NCI-H146 treated with DMSO at 0.1 percent for 48 hours (cell line): ENCODE data around the gene YWHAB.
"Not testable (repeated sequence)": the region's sequence is repeated elsewhere in the genome, so short reads cannot be mapped to it uniquely, and the experiment has no call there.

ENCODE experiments used
- DNase-seq: peaks from one replicate; lab custom pipeline; 2025; ENCODE audit not compliant: unreplicated experiment; lab: John Stamatoyannopoulos, UW

YWHAB gene

DNA sequence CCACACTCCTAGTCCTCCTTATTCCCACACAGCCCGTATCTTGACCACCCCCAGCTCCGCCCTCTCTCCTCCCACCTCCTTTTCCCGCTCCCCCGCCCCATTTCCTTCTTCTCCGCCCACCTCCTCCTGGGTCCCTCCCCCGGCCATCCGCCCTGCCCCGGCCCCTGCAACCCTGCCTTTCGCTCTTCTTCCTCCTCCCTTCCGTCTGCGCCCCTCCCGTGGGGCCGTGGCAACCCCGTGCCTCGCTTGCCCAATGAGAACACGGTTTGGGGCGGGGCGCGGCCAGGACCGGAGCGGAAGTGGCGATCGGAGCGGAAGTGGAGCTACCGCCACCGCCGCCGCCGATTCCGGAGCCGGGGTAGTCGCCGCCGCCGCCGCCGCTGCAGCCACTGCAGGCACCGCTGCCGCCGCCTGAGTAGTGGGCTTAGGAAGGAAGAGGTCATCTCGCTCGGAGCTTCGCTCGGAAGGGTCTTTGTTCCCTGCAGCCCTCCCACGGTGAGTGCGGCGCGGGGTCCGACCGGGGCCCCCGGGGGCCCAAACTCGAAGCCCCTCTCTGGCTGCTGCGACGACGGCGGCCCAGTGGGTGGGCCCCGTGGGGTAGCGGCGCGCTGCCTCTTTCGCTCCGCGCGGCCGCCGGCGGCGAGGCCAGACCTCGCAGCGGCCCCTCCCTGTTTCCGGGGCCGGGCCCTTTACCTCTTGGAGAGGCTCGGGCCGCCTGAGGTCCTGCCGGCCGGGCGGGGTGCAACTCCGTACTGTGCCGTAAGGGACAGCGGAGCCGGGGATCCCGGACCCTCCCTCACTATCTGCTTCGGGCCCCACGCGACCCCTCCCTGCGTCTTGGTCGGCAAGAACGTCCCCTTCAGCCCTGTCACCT lies at the start of gene YWHAB:
Gene YWHAB, plus strand, starts transcription at position 314 of the 874 bp plus-strand sequence. CDS start 15,829 bp downstream, outside the sequence.
- peak; percentile 98 for DNase-seq

DNA sequence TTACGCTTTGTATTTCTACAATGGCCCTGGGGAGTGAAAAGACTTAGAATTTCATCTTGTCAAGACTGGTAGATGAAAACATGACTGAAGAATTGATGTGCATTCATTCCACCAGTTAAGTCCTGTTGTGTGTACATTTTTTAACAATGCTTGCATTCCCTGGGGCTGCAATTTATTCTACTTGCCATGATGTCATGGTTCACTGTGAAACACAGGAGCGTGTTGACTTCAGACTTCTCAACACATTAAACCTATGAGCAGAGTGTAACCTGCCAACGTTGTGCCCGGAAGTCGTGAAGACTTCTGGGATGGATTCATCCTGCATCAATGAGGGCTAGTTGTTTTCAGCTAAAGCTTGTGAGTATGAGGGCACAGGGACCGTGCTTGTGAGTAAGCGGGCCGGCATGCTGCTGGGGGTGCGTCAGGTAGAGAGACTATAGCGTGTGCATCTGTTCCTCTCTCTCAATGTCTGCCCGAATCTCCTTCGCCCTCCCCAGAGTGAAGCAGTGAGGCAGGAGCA lies 48.8 kb upstream of the YWHAB start:
- DNase-seq: no peak

DNA sequence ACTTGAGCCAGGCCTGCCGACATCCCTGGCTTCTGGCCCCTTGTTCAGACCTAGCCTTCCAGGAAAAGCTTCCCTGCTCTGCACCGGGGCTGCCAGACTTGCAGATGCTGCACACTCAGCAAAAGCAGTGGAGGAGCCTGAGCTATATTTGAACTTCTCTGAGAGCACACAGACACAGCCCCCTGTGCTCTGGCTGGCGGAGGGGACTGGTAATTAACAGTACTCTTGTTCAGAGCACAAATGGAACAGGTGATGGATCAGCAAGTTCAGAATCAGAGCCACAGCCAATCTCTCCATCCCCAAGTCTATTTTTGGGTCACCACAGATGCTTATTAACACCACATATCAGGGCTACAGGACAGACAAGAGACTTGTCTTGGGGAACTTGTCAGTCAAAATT lies 47.6 kb upstream of the YWHAB start:
- no peak for DNase-seq

DNA sequence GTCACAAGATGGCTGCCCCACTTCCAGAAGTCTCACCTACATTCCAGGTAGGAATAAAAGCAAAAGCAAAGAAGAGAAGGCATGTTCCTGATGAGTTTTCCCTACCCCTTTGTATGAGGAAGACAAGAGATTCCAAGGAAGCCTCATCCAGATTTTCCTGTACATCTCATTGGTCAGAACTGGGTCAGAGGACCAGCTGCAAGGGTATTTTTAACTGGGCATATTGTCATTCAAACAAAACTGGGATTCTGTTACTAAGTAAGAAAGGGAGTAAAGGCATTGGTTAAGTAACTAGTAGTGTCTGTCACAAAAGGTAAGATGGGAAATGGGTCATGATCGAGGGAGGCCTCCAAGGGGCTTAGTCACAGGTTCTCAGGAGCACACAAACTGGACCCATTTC lies 47.0 kb upstream of the YWHAB start:
- DNase-seq: no peak

DNA sequence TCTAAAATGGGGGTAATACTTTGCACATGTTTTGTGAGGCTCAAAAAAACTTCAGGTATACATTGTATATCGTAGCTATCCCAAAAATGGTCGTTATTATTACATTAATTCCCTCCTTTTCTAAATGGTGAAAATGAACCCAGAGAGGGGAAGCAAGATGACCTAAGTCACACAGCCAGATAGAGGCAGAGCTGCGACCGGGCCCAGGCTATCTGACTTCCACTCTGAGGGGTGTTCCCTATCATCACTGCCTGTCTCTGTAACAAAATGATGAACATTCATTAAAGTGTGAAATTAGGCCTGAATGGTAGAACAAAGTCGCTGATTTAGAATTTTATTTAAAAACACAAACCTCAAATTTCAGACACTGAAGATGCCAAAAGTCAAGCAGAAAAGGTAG lies 46.0 kb upstream of the YWHAB start:
- DNase-seq: no peak

DNA sequence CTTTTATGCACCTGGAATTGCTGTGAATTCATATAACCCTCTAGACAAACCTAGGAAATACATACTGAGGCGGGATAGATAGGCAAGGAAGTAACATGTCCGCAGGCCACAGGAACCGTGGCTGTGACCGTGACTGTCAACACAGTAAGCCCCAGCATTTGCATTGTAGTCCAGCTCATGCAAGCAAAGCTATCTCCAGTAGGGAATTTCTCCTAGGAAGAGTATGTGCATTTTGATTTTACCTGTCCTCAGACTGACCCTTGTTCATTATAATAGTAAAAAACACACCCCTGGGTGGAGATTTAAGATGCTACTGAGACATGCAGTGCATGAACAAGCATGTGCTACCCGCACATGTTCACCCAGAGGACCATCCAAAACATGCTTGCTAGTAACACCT lies 44.7 kb upstream of the YWHAB start:
- DNase-seq: no peak

DNA sequence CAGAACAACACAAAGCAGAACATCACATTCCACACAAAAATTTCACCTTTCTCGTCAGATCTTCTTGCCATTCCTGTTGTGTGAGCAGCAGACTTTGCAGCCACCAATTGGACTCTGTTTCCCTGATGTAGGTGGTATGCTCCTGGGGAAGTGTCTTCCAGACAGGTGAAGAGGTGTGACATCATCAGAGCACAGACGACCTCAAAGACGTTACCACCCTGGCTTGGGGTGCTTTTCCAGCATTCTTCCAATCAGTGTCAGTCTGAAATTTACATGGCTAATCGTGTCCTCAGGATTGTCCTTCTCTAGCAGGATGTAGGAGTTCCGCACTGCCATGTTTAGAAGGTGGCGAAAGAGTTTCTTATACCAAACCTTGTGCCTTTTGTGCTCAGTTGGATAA lies 43.5 kb upstream of the YWHAB start:
- DNase-seq: no peak

DNA sequence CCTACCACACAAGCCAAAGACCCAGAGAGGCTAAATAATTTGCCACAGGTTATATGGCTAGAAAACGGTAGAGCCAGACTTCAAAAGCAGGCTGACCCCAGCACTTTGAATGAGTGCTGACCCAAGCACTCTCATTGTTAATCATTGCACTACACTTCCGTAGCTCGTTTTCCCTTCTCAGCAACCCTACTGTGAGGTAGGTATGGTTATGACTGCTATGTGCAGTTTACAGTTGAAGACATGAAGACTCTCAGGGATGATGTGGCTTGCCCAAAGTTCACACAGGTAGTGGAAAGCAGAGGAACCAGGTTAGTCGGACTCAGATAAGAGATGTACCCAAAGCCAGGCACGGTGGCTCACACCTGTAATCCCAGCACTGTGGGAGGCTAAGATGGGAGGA lies 41.6 kb upstream of the YWHAB start:
- DNase-seq: no peak

DNA sequence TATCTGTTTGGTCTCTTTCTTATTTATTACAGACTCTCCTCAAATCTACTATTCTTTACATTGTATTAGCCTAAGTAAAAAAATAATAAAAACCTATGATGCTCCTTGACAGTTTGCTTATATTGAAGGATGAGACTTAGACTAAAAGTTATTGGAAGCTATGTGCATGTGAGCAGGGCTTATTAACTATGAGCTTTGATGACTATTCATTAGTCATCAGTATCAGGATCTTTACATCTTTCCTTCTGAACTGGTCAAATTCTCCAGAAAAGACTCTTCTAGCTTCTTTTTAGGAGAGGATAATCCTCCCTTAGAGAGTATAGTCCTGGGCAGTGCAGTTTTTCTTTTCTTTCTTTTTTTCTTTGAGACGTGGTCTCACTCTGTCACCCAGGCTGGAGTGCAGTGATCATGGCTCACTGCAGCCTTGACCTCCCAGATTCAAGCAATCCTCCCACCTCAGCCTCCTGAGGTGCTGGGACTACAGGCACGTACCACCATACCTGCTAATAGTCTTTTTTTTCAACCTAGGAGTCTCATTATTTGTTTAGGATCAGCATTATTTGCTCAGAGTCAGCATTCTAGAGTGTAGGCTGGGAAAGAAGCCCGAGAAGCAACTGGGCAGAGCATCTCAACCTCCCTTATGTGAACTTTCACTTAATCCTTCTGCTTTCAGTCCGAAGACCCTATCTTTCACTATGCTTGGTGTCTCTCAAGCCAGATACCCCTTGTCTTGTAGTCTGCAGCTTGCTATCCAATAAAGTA lies 37.1 kb upstream of the YWHAB start:
- DNase-seq: no peak

DNA sequence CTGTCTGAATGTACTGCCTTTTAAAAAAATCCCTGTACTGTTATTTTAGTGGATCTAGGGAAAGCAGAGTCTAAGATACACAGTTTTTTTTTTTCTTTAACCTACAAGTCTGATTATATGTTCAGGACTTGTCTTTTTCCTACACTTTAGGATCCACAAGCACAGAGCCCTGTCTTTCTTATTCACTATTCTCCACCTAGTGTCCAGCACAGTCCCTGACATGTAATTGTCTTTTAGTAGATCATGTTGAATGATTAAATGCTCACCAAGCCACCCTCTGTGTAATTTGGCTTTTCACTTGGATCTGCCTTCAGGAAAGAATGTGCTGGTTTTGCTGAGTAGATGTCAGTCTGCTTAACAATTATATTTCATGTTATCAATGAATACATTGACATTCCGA lies 35.8 kb upstream of the YWHAB start:
- no peak for DNase-seq

DNA sequence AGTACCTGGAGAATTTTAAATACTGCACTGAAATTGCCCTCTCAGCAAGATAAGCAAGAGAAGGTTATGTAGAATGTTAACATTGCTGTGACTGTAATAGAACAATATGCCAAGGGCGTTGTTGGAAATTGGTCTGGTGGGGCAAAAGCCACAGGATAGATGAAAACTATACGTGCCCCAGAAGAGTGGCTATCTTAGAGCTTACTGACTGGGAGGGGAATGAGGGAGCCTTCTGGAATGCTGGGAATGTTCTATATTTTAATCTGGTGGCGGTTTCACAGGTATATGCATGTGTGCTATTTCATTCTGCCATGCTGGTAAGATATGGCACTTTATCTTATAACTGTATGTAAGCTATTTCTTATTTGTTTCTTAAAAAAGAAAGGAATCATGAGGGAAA lies 35.2 kb upstream of the YWHAB start:
- DNase-seq: no peak

DNA sequence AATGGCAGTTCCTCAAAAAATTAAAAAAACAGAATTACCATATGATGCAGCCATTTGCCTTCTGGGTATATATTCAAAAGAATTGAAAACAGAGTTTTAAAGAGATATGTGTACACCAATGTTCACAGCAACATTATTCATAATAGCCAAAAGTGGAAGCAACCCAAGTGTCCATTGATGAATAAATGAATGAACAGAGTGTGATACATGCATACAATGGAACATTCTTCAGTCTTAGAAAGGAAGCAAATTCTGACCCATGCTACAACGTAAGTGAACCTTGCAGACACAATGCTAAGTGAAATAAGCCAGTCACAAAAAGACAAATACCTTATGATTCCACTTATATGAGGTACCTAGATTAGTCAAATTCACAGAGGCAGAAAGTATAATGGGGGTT lies 34.7 kb upstream of the YWHAB start:
- no peak for DNase-seq

DNA sequence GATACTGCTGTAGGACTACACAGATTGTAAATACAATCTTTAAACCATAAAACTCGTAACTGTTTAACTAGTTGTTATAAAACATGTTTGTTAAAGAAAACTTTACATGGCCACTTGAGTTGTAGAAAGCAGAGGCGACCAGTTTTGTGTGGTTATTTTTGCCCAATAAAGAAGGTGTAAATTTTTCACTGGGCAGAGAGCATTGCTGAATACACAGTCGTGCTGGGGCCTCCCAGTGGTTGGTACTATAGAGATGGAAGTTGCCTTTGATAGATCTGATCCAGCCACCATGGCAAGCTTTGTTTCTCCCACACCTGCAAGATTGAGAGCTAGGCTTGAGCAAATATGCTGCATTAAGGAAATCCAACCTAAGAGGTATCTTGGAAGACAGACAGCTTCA lies 34.0 kb upstream of the YWHAB start:
- DNase-seq: no peak

DNA sequence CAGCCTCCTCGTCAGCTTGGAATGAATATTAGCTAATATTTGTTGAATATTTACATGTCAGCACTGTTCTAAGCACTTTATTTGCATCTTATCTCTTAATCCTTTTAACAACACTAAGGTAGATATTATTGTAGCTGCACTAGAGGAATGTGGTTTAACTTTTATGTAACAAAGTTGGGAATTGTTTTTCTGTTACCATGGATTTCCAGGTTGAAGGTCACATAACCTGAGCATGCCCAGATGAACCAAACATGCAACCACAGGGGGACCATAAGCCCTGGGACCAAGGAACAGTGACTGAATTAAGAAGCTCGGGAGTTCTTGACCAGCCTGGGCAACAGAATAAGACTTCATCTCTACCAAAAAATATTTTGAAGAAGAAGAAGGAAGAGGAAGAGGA lies 29.1 kb upstream of the YWHAB start:
- DNase-seq: no peak

DNA sequence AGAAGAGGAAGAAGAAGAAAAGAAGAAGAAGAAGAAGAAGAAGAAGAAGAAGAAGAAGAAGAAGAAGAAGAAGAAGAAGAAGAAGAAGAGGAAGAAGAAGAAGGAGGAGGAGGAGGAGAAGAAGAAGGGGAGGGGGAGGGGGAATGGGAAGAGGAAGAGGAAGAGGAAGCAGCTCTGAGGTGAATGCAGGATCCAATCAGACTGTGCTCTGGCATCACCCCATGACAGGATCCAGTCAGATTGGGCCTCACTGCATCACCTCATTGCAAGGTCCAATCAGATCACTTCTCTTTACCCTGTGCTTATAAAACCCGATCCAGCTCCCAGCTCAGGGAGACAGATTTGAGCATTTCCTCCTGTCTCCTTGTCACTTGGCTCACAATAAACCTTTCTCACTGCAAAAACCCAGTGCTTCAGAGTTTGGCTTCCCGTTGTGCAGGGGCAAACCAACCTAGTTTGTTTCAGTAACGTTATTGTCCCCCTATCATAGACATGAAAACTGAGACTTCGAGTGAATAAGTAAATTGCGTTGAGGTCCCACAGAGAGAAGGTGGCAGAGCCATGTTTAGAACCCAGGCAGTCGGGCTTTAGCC lies 28.6 kb upstream of the YWHAB start:
- no peak for DNase-seq

DNA sequence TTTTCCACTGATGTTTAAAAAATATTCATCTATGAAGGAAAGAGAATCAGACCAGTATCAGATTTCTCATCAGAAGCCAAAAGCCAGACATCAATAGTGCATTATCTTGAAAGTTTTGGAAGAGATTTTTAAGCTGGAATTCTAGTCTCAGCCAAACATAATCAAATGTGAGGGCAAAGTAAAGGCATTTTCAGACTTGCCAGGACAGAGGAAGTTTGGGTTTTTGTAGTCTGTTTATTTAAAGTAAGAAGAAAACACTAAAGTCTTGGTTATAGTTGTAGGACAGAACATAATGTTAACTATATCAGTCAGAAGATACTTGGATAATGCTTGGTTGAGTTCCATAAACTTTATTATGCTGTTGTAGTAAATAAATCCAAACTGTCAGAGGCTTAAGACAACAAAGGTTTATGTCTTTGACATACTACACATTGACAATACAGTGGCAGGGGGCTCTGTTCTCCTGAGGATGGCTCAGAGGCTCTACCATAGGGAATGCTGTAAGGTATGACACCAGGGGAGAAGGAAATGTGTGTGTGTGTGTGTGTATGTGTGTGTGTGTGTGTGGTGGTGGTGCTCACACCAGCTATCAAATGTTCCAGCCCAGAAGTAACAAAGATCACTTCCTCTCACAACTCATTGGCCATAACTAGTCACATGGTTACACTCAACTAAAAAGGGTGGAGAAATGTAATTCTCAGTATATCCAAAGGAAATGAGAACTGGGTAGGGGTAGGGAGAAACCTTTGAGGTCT lies 26.7 kb upstream of the YWHAB start:
- DNase-seq: no peak

DNA sequence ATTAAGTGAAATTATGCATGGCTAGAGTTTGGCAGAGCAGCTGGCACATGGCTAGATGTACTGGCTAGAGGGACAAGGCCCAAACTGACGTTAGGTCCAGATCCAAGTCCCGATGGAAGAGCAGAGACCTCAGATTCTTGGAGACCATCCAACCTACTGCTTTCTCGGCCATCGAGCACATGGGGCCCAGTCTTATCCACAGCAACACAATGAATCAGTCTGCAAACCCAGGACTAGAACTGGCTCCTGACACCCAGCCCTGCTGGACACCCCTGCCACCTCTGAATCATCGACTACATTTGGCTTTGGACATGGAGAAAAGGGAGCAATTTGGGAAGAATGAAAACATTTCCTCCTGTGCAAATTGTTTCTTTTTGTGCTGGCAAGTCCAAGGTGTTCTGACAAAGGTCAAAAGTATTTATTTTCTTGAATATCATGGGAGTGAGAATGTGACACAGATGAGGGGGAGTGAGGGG lies 23.9 kb upstream of the YWHAB start:
- DNase-seq: no peak

DNA sequence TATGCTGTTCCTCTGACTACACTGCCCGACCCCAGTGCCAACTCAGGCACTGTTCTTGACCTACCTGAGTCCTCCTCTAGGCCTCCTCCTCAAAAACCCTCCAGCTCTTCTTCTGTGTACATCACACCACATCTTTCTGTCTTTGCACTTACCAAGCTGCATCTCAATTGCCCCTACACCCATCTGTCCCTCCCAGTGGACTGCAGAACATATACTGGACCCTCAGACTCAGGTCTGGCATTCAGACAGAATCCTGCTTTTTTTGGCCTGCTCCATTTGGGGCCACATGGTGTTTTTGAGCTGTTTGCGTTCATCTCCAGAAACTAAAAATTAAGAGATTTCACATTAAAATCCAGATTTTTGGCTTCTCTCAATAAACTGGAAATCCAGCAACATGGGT lies 23.2 kb upstream of the YWHAB start:
- no peak for DNase-seq

DNA sequence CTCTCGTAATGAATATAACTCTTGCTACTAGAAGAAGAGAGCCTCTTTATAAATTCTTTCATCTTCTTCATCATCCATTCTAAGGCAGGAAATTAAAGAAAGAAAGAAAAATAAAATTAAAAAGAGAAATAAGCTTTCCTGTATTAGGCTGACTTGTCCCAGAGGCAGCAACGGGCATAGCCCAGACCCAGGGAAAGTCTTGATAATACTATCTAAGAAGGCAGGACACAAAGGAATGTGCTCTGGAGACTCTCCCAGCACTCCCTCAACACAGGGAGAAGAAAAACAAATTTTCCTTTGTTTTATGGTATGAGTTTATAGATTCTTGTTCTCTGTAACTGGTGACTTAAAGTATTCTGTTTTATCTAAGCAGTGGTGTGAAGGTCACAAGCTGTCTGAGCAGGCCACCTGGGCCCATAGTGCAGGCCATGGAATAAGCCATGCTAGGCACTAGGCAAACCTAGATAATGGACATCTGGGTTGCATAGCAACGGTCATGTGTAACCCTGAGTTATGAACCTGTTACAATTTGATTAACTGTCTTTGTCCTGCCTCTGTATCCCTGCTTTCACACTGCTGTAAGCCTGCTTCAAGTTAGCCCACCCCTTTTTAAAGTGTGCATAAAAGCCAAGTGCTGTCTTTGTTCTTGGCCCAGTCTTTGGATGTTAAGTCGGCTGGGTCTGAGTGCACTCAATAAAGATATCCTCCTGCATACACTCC lies 22.0 kb upstream of the YWHAB start:
- not testable (repeated sequence) for DNase-seq

DNA sequence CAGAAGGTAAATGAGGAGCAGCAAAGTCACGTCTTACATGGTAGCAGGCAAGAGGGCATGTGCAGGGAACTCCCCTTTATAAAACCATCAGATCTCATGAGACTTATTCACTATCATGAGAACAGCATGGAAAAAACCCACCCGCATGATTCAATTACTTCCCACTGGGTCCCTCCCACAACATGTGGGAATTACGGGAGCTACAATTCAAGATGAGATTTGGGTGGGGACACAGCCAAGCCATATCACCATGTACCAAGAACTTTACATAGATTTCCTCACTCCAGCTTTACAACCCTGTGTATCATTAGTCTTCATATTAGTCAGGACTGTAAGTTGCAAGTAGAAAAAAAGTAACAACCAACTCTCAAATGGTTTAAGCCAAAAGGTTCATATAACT lies 21.0 kb upstream of the YWHAB start:
- not testable (repeated sequence) for DNase-seq
